ENCODE results near the gene TICAM2. TPM values are rescaled to one million over a fixed set of nuclear protein-coding genes. Genes with fewer than 3 reads are reported as not detected.
A peak's percentile ranks its signal among the peaks of the same experiment; 100 is the strongest.

TICAM2 gene
- polyA plus RNA-seq, 6 donors from 2014 or later = 0.89 to 2.3 (median 1.3) TPM; not detected in 1

- no peak for DNase-seq
- Mint-ChIP-seq H3K36me3 (peaks cover 26 to 42% of the 10 kb centered on the region in 2 donors), H3K27ac (peak overlapping the region in 1 of 6 donors; percentile 35), H3K27me3 (no peaks in the 10 kb centered on the region), H3K9me3 (peaks cover 0 to 7% (median 4%) of the 10 kb centered on the region in 7 donors), H3K4me1 (peaks cover 24 to 44% (median 35%) of the 10 kb centered on the region in 3 donors), H3K4me3 (peak overlapping the region in 1 of 8 donors; percentile 40)
- ATAC-seq (ENCODE audit: low read depth in 2 of 2) = no peak
Measured at GRCh38 chr5:115531787-115532367, 70.4 kb downstream of the TICAM2 start.

DNA sequence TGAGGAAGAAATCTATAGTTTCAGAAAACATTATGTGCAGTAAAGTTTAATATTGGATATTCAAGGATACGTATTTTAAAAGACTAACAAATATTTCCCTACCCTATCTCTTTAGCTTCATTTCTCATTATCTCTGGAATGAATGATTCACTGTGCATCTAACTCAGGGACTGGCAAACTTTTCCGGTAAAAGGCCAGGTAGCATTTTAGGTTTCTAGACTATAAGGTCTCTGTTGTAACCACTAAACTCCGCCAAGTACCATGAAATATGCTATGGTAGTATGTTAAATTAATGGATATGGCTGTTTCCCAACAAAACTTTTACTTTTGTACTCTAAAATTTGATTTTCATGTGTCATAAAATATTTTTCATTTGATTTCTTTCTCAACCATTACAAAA is 70.9 kb downstream of the TICAM2 start:
- no peak for ATAC-seq (ENCODE audit: low read depth in 2 of 2)
- Mint-ChIP-seq H3K4me3 (no peak overlapping the region), H3K9me3 (peaks cover 0 to 7% (median 4%) of the 10 kb centered on the region in 7 donors), H3K27me3 (no peaks in the 10 kb centered on the region), H3K4me1 (peaks cover 22 to 39% (median 30%) of the 10 kb centered on the region in 3 donors), H3K27ac (peak overlapping the region in 1 of 6 donors; percentile 35), H3K36me3 (peaks cover 23 to 37% of the 10 kb centered on the region in 2 donors)
- no peak for DNase-seq

- Mint-ChIP-seq H3K27ac (no peak overlapping the region), H3K4me1 (peaks cover 19 to 32% (median 28%) of the 10 kb centered on the region in 3 donors), H3K27me3 (no peaks in the 10 kb centered on the region), H3K4me3 (no peak overlapping the region), H3K36me3 (peaks cover 13 to 32% of the 10 kb centered on the region in 2 donors), H3K9me3 (peaks cover 0 to 3% (median 3%) of the 10 kb centered on the region in 7 donors)
- ATAC-seq (ENCODE audit: low read depth in 2 of 2) (no peak), DNase-seq (no peak)
Measured at GRCh38 chr5:115530426-115530825, 71.9 kb downstream of the TICAM2 start.

Other genes starting within 250 kb of the TICAM2 start
- 1 to 10 TPM in 5 of 6 donors, not detected in 1; 1.2 to 2.7 (median 1.6) TPM for gene FEM1C, start 57.7 kb downstream of the TICAM2 start, polyA plus RNA-seq (ENCODE audit: low read depth in 6 of 6)
- gene TMED7, start 23.6 kb upstream of the TICAM2 start, polyA plus RNA-seq (ENCODE audit: low read depth in 6 of 6) = 10 to 100 TPM; 15.6 to 43.4 (median 27.8) TPM
- gene CDO1, start 214.2 kb upstream of the TICAM2 start, polyA plus RNA-seq (ENCODE audit: low read depth in 6 of 6) = under 1 TPM in 1 of 6 donors, not detected in 5; 0.16 TPM
- 100 to 1,000 TPM; 107 to 181 (median 139) TPM for gene ATG12, start 239.1 kb upstream of the TICAM2 start, polyA plus RNA-seq (ENCODE audit: low read depth in 6 of 6)
- 100 to 1,000 TPM in 1 of 6 donors, 10 to 100 TPM in 5; 57.5 to 102 (median 68.4) TPM for gene AP3S1, start 239.5 kb upstream of the TICAM2 start, polyA plus RNA-seq (ENCODE audit: low read depth in 6 of 6)

Measured in naive B cell (primary cell).